HepG2 (cell line): Measurements from ENCODE around the gene UCN3. TPM values are rescaled to one million over a fixed set of nuclear protein-coding genes. Genes with fewer than 3 reads are reported as not detected.
A peak's percentile ranks its signal among the peaks of the same experiment; 100 is the strongest.

ENCODE experiments used
- CREB3 ChIP-seq: sonication (generic); formaldehyde crosslinking; IDR thresholded peaks from 2 replicates; pipeline ENCODE4 v1.5.0; 2020; ENCODE audit warnings: missing genetic modification reagents
- EEA1 ChIP-seq: sonication (generic); formaldehyde crosslinking; IDR thresholded peaks from 2 replicates; pipeline ENCODE4 v1.5.1; 2020; ENCODE audit warnings: mild to moderate bottlenecking, missing genetic modification reagents, borderline replicate concordance
- ELF1 ChIP-seq: sonication (generic); formaldehyde crosslinking; IDR thresholded peaks from 2 replicates; pipeline ENCODE4 v1.4.0; 2020; ENCODE audit warnings: missing genetic modification reagents
- KDM2A ChIP-seq: sonication (generic); formaldehyde crosslinking; IDR thresholded peaks from 2 replicates; pipeline ENCODE4 v1.4.0; 2020; ENCODE audit warnings: low read depth, missing genetic modification reagents, borderline replicate concordance
- KMT2B ChIP-seq: IDR thresholded peaks from 2 replicates; pipeline ENCODE4 v1.6.1; 2016; ENCODE audit warnings: missing genetic modification reagents, missing compliant biosample characterization
- MAFG ChIP-seq: sonication (generic); formaldehyde crosslinking; IDR thresholded peaks from 2 replicates; pipeline ENCODE4 v1.5.1; 2020; ENCODE audit warnings: mild to moderate bottlenecking, missing genetic modification reagents
- NFIC ChIP-seq: IDR thresholded peaks from 2 replicates; pipeline ENCODE4 v1.6.1; 2012; ENCODE audit warnings: mild to moderate bottlenecking, low read length, inconsistent platforms
- PAWR ChIP-seq: sonication (generic); formaldehyde crosslinking; IDR thresholded peaks from 2 replicates; pipeline ENCODE4 v1.4.0; 2020; ENCODE audit warnings: missing genetic modification reagents, mild to moderate bottlenecking, borderline replicate concordance
- PPARG ChIP-seq: conservative IDR thresholded peaks from 2 replicates; pipeline ENCODE4 v1.6.1; 2016; ENCODE audit warnings: missing biosample characterization, missing genetic modification reagents
- PRDM15 ChIP-seq: sonication (generic); formaldehyde crosslinking; IDR thresholded peaks from 2 replicates; pipeline ENCODE4 v1.4.0; 2020; ENCODE audit warnings: missing genetic modification reagents
- RFX3 ChIP-seq: IDR thresholded peaks from 2 replicates; pipeline ENCODE4 v1.6.1; 2016; ENCODE audit warnings: missing biosample characterization, missing genetic modification reagents
- RFXAP ChIP-seq: sonication (generic); formaldehyde crosslinking; IDR thresholded peaks from 2 replicates; pipeline ENCODE4 v1.4.0; 2020; ENCODE audit warnings: missing genetic modification reagents, borderline replicate concordance
- SRSF9 ChIP-seq: fragments of 200-400 bp; formaldehyde crosslinking; IDR thresholded peaks from 2 replicates; pipeline ENCODE4 v1.6.1; 2018; ENCODE audit warnings: borderline replicate concordance, mild to moderate bottlenecking, low read depth, low read length; ENCODE audit not compliant: insufficient read depth, poor library complexity, severe bottlenecking
- TAF15 ChIP-seq: fragments of 200-400 bp; formaldehyde crosslinking; IDR thresholded peaks from one replicate; pipeline ENCODE4 v1.6.1; 2018; ENCODE audit warnings: mild to moderate bottlenecking, low read depth, low read length; ENCODE audit not compliant: poor library complexity, severe bottlenecking
- TOPORS ChIP-seq: sonication (generic); formaldehyde crosslinking; IDR thresholded peaks from 2 replicates; pipeline ENCODE4 v1.8.0; 2023; ENCODE audit warnings: mild to moderate bottlenecking, missing genetic modification reagents
- U2AF1 ChIP-seq: fragments of 200-400 bp; formaldehyde crosslinking; optimal IDR thresholded peaks from 2 replicates; pipeline ENCODE3; 2017; ENCODE audit warnings: mild to moderate bottlenecking, low read depth, low read length
- ZFP36L1 ChIP-seq: sonication (generic); formaldehyde crosslinking; IDR thresholded peaks from 2 replicates; pipeline ENCODE4 v1.8.0; 2022; ENCODE audit warnings: mild to moderate bottlenecking, missing genetic modification reagents, moderate library complexity
- ZNF225 ChIP-seq: sonication (generic); formaldehyde crosslinking; IDR thresholded peaks from 2 replicates; pipeline ENCODE4 v1.4.0; 2020; ENCODE audit warnings: mild to moderate bottlenecking, missing genetic modification reagents
- ZNF253 ChIP-seq: sonication (generic); formaldehyde crosslinking; IDR thresholded peaks from 2 replicates; pipeline ENCODE4 v1.8.0; 2022; ENCODE audit warnings: mild to moderate bottlenecking, missing genetic modification reagents, borderline replicate concordance
- ZNF260 ChIP-seq: sonication (generic); formaldehyde crosslinking; IDR thresholded peaks from 2 replicates; pipeline ENCODE4 v1.4.0; 2020; ENCODE audit warnings: missing genetic modification reagents, low read depth, mild to moderate bottlenecking, borderline replicate concordance
- ZNF468 ChIP-seq: sonication (generic); formaldehyde crosslinking; IDR thresholded peaks from 2 replicates; pipeline ENCODE4 v1.8.0; 2022; ENCODE audit warnings: mild to moderate bottlenecking, moderate library complexity, missing genetic modification reagents
- ZNF556 ChIP-seq: sonication (generic); formaldehyde crosslinking; IDR thresholded peaks from 2 replicates; pipeline ENCODE4 v1.4.0; 2020; ENCODE audit warnings: mild to moderate bottlenecking, missing genetic modification reagents, borderline replicate concordance
- ZNF614 ChIP-seq: IDR thresholded peaks from 2 replicates; pipeline ENCODE4 v1.6.1; 2018; ENCODE audit warnings: missing biosample characterization, missing genetic modification reagents, inconsistent platforms, borderline replicate concordance
- ZNF619 ChIP-seq: sonication (generic); formaldehyde crosslinking; IDR thresholded peaks from 2 replicates; pipeline ENCODE4 v1.4.0; 2020; ENCODE audit warnings: mild to moderate bottlenecking, missing genetic modification reagents
- ZSCAN9 ChIP-seq: IDR thresholded peaks from 2 replicates; pipeline ENCODE4 v1.6.1; 2016; ENCODE audit warnings: borderline replicate concordance
- polyA plus RNA-seq, 8 experiments: library from polyadenylated mRNA; depleted of rRNA in 3 of 8; stranded (reverse) in 7 of 8; unstranded in 1 of 8; fragments of >200 nt; fragmentation: Illumina TruSeq in 4 of 8; extraction: Trizol in 4 of 8; gene quantifications; 2 replicates each; pipeline versions ENCODE4 v1.2.1 to v1.2.3, GENCODE V29; 2011 to 2016; ENCODE audit warnings: low read depth in 4 of 8, missing spikeins in 1 of 8, mixed read lengths in 1 of 8; ENCODE audit not compliant: insufficient read depth in 1 of 8
- total RNA-seq, 5 experiments: library from RNA; depleted of rRNA; stranded (reverse); fragments of >200 nt; fragmentation: Illumina TruSeq; extraction: Trizol; gene quantifications; 2 replicates each; pipeline ENCODE4 v1.2.3, GENCODE V29; 2016; ENCODE audit warnings: low read depth in 1 of 5

UCN3 gene
- total and polyA plus RNA-seq, 2 of the 13 experiments (the other 11 are each of a cell fraction or from before 2014, with no cell fraction given), result not detected

GRCh38 chr10:5412277-5412941 lies 47.6 kb downstream of the UCN3 start, which contains the start of gene NET1 (continued):
- TF ChIP-seq PRDM15 (CRISPR knock-in tag) (no peak), PPARG (0 out of 2 replicates have a peak, but pooled peaks have one; percentile 10), ZNF556 (CRISPR knock-in tag) (peak; percentile 73; the same call in 1 of the 2 replicates), ZNF260 (CRISPR knock-in tag) (no peak), RFX3 (CRISPR knock-in tag) (peak; percentile 88), SRSF9 (no peak), ELF1 (CRISPR knock-in tag) (0 out of 2 replicates have a peak, but pooled peaks have one; percentile 38), TAF15 (no peak), ZNF253 (CRISPR knock-in tag) (no peak), ZNF225 (CRISPR knock-in tag) (peak; percentile 66; the same call in 1 of the 2 replicates), TOPORS (no peak), NFIC (no peak), RFXAP (CRISPR knock-in tag) (0 out of 2 replicates have a peak, but pooled peaks have one; percentile 56), KMT2B (peak; percentile 65; the same call in 1 of the 2 replicates), ZFP36L1 (CRISPR knock-in tag) (peak; percentile 73; the same call in 1 of the 2 replicates), MAFG (no peak), CREB3 (CRISPR knock-in tag) (no peak), ZNF614 (CRISPR knock-in tag) (0 out of 2 replicates have a peak, but pooled peaks have one; percentile 27), ZNF468 (CRISPR knock-in tag) (0 out of 2 replicates have a peak, but pooled peaks have one; percentile 74), EEA1 (no peak), KDM2A (CRISPR knock-in tag) (peak; percentile 59; the same call in 1 of the 2 replicates), ZNF619 (CRISPR knock-in tag) (no peak), PAWR (no peak), U2AF1 (no peak), ZSCAN9 (no peak)
